Measurements from ENCODE around the gene CFDP1.

GRCh38 chr16:75257886-75258806 is 175.2 kb downstream of the CFDP1 start:
- TF ChIP-seq CTCF (IDR thresholded peaks at IDR 0.05; ENCODE audit: low read length) (no peak), EZH2 (optimal IDR thresholded peaks at IDR 0.05; ENCODE audit: low read depth, low read length) (no peak)

Data from MM.1S (cell line).